GM18870 (cell line): ENCODE data around the gene ZKSCAN2.

Experiments used
- ATAC-seq: cut with Tn5 transposase; IDR thresholded peaks from one replicate; pipeline ENCODE4 v1.9.1; 2021; ENCODE audit warnings: moderate library complexity; ENCODE audit not compliant: unreplicated experiment

The ZKSCAN2 gene

DNA sequence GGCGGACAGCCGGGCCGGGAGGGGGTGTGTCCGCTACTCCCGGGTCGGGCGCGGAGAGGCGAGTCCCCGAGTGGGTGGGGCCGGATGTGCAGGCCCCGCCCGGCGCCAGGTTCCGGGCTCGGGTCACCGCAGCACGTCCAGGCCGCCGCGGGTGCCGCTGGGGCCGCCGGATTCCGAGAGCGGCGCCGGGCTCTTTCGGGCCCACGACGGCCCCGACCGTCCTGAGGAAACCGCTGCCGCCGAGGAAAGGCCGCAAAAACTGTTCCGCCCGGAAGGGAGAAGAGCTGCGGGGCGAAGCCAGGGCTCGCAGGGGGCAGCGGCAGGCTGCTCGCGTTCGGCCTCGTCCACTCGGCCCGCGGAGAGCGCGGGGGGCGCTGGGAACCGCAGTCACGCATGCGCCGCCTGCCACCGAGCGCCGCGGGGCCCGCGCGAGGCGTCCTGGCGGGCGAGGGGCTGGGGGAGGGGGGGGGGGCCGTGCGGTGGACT lies at the start of gene ZKSCAN2:
ZKSCAN2 (minus strand) TSS at position 376 of the 486 bp plus-strand sequence. CDS start 718 bp downstream, outside the sequence.
- ATAC-seq = peak; percentile 74

- ATAC-seq = no peak
Measured at GRCh38 chr16:25299792-25300590, 42.3 kb upstream of the ZKSCAN2 start.

DNA sequence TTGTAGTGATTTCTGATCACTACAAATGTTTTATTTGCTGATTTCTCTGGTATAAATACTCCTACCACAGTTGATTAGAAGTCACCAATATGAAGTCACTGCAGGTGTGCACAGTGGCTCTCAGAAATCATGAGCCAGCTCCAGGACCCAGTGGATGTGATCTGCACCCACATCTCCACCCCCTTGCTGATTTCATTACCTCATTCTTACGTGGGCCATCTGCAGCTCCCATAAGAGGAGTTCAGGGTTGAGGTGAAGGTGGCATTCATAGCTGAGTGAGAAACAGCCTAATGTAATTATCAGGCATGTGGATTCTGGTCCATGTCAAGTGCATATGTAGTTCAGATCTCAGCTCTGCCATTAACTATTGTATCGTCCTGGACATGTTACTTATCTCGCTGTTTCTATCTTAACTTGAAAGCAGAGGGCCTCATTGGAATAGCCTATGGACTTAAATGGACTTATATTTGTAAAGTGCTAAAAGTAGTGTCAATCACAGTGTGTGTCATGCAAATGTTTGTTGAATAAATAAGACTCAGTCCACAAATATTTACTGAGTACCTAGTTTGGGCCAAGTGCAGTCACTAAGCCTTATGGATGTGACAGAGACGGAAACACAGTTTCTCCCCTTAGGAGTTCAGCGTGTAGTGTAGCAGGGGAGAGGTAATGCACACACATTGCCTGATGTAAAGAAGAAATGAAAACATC lies 40.7 kb upstream of the ZKSCAN2 start:
- no peak for ATAC-seq

DNA sequence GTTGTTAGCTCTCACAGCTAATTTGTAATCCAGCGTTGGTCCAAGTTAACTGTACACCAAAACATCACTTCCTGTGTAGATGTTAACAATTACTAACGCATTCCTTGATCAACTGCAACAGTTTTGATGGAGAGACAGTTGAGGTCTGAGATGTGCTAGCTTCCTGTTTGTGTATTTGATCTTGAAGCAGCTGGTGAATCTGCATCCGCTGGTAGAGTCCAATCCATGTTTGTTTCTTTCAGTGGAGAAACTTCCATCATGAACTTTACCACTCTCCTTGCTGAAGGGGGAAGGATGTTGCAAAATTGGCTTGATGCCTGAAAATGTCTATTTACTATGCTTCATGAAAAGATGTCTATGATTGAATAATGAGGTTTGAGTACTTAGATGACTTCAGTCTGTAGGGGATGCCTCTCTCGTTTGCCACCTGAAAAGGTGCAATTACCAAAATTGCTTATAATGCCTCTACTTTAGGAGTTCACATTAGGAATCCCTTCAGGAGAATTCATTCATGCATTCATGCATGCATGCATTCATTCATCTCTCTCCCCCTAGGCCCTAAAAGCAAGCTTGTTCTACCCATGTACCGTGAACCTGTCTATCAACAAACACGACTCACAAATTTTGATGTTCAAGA lies 39.6 kb upstream of the ZKSCAN2 start:
- no peak for ATAC-seq

GRCh38 chr16:25291580-25291979 lies 33.9 kb upstream of the ZKSCAN2 start:
- ATAC-seq = no peak

- no peak for ATAC-seq
Measured at GRCh38 chr16:25289466-25289865, 31.8 kb upstream of the ZKSCAN2 start.

DNA sequence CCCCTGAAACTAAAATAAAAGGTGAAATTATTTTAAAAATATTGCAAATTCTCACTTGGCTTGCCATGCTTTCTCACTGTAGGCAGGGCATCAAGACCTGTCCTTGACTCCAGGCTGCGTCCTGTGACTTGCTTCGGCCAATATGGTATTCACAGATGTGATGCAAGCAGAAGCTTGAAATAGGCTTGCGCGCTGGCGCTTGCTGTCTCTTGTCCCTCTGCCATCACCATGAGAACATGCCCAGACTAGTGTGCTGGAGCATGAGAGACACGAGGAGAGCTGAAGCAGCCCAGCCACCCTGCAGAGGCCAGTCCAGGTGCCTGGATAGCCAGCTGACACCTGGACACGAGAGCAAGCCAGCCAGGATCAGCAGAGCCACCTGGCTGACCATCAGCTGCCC lies 21.8 kb upstream of the ZKSCAN2 start:
- ATAC-seq = no peak

DNA sequence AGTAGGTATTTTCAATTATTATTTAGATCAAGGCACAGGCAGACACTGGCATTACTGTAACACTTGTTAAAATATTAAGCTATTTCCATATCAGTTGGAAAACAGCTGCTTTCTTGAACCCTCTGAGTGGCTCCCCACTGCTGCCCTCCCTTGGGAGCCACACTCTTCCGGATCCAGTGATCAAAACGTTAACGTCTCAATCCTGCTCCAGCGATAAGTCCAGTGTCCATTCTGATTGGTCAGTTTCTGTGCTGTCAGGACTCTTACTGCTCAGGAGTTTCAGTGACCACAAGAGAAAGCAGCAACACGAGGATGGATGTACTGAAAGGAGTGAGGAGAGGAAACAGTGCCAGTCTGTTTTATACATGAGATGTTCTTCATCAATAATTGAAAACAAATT lies 13.8 kb upstream of the ZKSCAN2 start:
- no peak for ATAC-seq

- no peak for ATAC-seq
Measured at GRCh38 chr16:25270577-25270976, 12.9 kb upstream of the ZKSCAN2 start.

- no peak for ATAC-seq
Measured at GRCh38 chr16:25269879-25270278, 12.2 kb upstream of the ZKSCAN2 start.

- no peak for ATAC-seq
Measured at GRCh38 chr16:25265968-25266367, 8.3 kb upstream of the ZKSCAN2 start.

DNA sequence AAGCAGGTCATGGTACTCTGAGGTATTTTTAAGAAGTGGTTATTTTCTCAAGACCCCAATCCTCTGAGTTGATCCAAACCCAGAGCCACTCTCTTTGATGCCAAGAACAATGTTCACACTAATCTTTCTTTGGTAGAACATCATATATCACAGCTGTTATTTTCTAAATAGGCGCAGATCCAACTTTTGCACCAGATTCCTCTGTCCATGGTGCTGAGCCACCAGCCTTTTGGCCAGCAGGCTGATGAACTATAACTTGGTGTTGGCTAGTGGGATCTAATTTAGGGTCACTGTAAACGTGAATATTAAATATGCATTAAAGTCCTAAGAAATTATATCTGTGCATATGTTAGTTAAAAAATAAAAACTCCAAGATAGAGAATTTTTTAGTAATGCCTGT lies 7.0 kb upstream of the ZKSCAN2 start:
- ATAC-seq = no peak

DNA sequence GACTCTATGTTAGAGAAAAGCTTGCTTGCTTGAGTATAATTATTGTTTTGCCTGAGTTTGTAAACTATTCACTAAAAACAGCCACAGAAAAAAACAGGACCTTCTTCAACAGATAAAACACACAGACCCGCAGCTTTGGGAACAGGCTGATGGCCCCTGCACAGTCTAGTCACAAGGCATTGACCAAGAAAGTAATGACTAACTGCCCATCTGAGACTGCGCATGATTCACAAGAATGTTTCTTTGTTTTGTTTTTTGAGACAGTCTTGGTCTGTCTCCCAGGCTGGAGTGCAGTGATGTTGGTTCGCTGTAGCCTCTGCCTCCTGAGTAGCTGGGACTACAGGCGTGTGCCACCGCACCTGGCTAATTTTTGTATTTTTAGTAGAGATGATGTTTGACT lies 2.8 kb upstream of the ZKSCAN2 start:
- ATAC-seq = no peak

DNA sequence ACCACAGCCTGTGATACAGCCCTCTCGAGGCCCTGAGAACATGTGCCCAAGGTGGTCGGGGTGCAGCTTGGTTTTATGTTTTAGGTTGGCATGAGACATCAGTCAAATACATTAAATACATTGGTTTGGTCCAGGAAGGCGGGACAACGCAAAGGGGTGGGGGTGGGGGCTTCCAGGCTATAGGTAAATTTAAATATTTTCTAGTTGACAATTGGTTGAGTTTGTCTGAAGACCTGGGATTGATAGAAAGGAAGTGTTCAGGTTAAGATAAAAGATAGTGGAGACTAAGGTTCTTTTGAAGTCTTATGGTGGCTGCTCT lies 1.2 kb upstream of the ZKSCAN2 start:
- ATAC-seq = no peak

GRCh38 chr16:25257956-25258860 lies 563 bp upstream of the ZKSCAN2 start:
- ATAC-seq = peak; percentile 37

- ATAC-seq = no peak
Measured at GRCh38 chr16:25256695-25257469, 763 bp downstream of the ZKSCAN2 start.

DNA sequence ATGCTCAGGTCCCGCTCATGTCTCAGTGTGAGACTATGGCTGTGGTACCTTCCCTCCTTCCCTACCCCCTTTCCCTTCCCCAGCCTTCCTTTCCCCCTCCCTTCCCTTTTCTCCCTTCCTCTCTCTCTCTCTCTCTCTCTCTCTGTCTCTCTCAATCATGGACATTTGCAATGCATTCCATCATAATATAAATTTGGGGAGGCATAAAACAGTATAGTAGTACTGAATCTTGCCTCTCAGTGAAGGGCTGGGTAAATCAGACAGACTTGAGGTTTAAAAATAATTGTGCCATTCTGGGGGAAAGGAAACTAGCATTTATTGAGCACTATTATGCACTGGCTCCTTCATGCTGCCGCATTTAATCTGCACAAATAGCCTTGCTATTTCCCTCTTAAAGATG lies 4.3 kb downstream of the ZKSCAN2 start:
- ATAC-seq = no peak

- ATAC-seq = no peak
Measured at GRCh38 chr16:25250467-25250866, 7.2 kb downstream of the ZKSCAN2 start.

GRCh38 chr16:25235991-25236390 lies 21.7 kb downstream of the ZKSCAN2 start:
- no peak for ATAC-seq

DNA sequence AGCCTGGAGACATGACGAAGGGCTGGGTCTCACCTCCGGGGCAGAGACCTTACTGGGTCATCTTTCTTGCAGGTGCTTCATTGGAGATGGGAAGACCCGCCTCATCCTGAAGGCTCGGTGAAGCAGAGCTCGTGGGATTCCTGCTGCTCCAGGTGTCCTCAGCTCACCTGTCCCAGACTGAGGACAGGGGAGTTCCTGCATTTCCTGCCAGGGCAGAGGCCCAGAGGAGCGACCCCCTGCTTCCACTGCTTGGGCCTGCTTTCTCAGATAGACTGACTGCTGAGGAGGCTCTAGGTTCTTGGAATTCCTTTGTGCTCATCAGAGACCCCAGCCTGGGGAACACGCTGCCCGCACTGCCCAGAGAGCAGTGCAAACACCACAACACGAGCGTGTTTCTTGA lies 29.3 kb downstream of the ZKSCAN2 start:
- no peak for ATAC-seq
